HFF-Myc (cell line): ENCODE data around the gene TEAD1.

Experiments
- DNase-seq: peaks from one replicate; pipeline ENCODE4 v3.0.0-alpha.2; 2011; ENCODE audit warnings: low read depth; ENCODE audit errors: extremely low read depth
- H3K4me3 ChIP-seq: replicated peaks from 2 replicates; pipeline ENCODE4 v1.5.1; 2011; ENCODE audit warnings: low read depth, mild to moderate bottlenecking, control low read depth, low read length
- CTCF ChIP-seq: IDR thresholded peaks from 2 replicates; pipeline ENCODE4 v1.5.1; 2012; ENCODE audit warnings: mild to moderate bottlenecking, low read depth, low read length, control low read depth; ENCODE audit errors: missing control alignments

TEAD1 gene

GRCh38 chr11:12768726-12769673 lies 94.8 kb downstream of the TEAD1 start:
- no peak for DNase-seq
- no peak overlapping the region for H3K4me3 ChIP-seq
- TF ChIP-seq CTCF: no peak

GRCh38 chr11:12769834-12770345 lies 95.7 kb downstream of the TEAD1 start:
- DNase-seq: peak; percentile 33
- no peak for TF ChIP-seq CTCF
- H3K4me3 ChIP-seq: no peak overlapping the region

GRCh38 chr11:12770435-12770834 lies 96.2 kb downstream of the TEAD1 start:
- TF ChIP-seq CTCF: no peak
- H3K4me3 ChIP-seq: no peak overlapping the region
- no peak for DNase-seq

- no peak for TF ChIP-seq CTCF
- H3K4me3 ChIP-seq: no peak overlapping the region
- DNase-seq: no peak
These were observed 96.9 kb downstream of the TEAD1 start for GRCh38 chr11:12770966-12771597.

- TF ChIP-seq CTCF: no peak
These were observed 97.7 kb downstream of the TEAD1 start for GRCh38 chr11:12771875-12772274.

GRCh38 chr11:12772324-12772723 lies 98.1 kb downstream of the TEAD1 start:
- no peak for TF ChIP-seq CTCF
- H3K4me3 ChIP-seq: no peak overlapping the region
- no peak for DNase-seq

More at GRCh38 chr11:12771875-12772274, 97.7 kb downstream of the TEAD1 start:
- DNase-seq: no peak
- H3K4me3 ChIP-seq: no peak overlapping the region
